Transverse colon (tissue), 4 donors: ENCODE results near the gene BAIAP2. TPM values are rescaled to one million over a fixed set of nuclear protein-coding genes. Genes with fewer than 3 reads are reported as not detected.

Source experiments
- DNase-seq: peaks from one replicate; pipeline ENCODE4 v3.0.0-alpha.2; 2019
- H3K27ac ChIP-seq, 4 donors: fragments of 200-600 bp; sonication (generic); 2 replicates each; pipeline ENCODE4 v1.5.1; 2016 to 2018; ENCODE audit warnings: inconsistent platforms in 4 of 4
- H3K27me3 ChIP-seq: fragments of 200-600 bp; sonication (generic); 2 replicates; pipeline ENCODE4 v1.5.1; 2017; ENCODE audit warnings: inconsistent platforms
- H3K36me3 ChIP-seq, 4 donors: fragments of 200-600 bp; sonication (generic); 2 replicates each; pipeline ENCODE4 v1.5.1; 2017 to 2019; ENCODE audit warnings: inconsistent platforms in 4 of 4
- H3K4me1 ChIP-seq, 4 donors: fragments of 200-600 bp; sonication (generic); 2 replicates each; pipeline ENCODE4 v1.5.1; 2017 to 2020; ENCODE audit warnings: inconsistent platforms in 4 of 4
- H3K4me3 ChIP-seq, 4 donors: fragments of 200-600 bp; sonication (generic); 1 replicate in 1 of 4; 2 replicates in 3 of 4; pipeline versions ENCODE4 v1.5.1 to v1.6.1; 2017 to 2019; ENCODE audit warnings: inconsistent platforms in 4 of 4
- H3K9me3 ChIP-seq, 2 donors: fragments of 200-600 bp; sonication (generic); 2 replicates each; pipeline ENCODE4 v1.5.1; 2017 to 2019; ENCODE audit warnings: inconsistent platforms in 2 of 2
- CTCF ChIP-seq, 5 experiments: fragments of 200-600 bp in 3 of 5; fragments of 450-650 bp in 2 of 5; sonication (generic) in 3 of 5; IDR thresholded peaks; 1 replicate in 2 of 5; 2 replicates in 3 of 5; pipeline ENCODE4 v1.5.1; 2016 to 2017; ENCODE audit warnings: antibody characterized with exemption in 5 of 5, inconsistent platforms in 3 of 5, mild to moderate bottlenecking in 2 of 5, moderate library complexity in 1 of 5
- EP300 ChIP-seq: sonication (generic); formaldehyde crosslinking; IDR thresholded peaks from one replicate; pipeline ENCODE4 v1.6.1; 2017; ENCODE audit warnings: antibody characterized with exemption, low read depth
- POLR2A ChIP-seq: fragments of 450-650 bp; IDR thresholded peaks from one replicate; pipeline ENCODE4 v1.6.1; 2016; ENCODE audit warnings: antibody characterized with exemption, mild to moderate bottlenecking, moderate library complexity
- POLR2AphosphoS5 ChIP-seq, 3 donors: sonication (generic); formaldehyde crosslinking; IDR thresholded peaks; one replicate each; pipeline ENCODE4 v1.6.1; 2016; ENCODE audit warnings: antibody characterized with exemption in 3 of 3
- WGBS, 2 donors: methylation state at CpG; one replicate each; pipeline ENCODE4 v1.1.5; 2018; ENCODE audit warnings: low coverage in 1 of 2; 5-methylcytosine and 5-hydroxymethylcytosine counted together
- in situ Hi-C, 4 donors: fragments of 200-750 bp; cut with MboI; loops; one replicate each; pipeline versions ENCODE4 v1.15.0 to v1.15.1; 2017; ENCODE audit warnings: low sequenced_read_pairs in 3 of 4, low pct_ligation_motif_present in 1 of 4, low pct_unique_long_range_greater_than_20kb in 1 of 4
- intact Hi-C: fragments of 100-400 bp; cut with DNase I; formaldehyde crosslinking; loops from one replicate; pipeline ENCODE4 v1.15.1; 2023; ENCODE audit warnings: low total_unique reads
- total RNA-seq, 4 donors: library from RNA; depleted of rRNA; stranded (reverse); fragments of >200 nt; gene quantifications; one replicate each; pipeline ENCODE4 v1.1.0, GENCODE V29; 2016

Gene BAIAP2
- total RNA-seq, 4 donors from 2014 or later = 11.7 to 62.1 (median 39.6) TPM

- intact Hi-C loops = no loop called here
- no peak overlapping the region for H3K4me3 ChIP-seq
- H3K36me3 ChIP-seq = no peaks in the 10 kb centered on the region
- H3K27me3 ChIP-seq = no peaks in the 10 kb centered on the region
- in situ Hi-C loops = no loop called here
- H3K9me3 ChIP-seq = no peaks in the 10 kb centered on the region
- no peak for DNase-seq
- no peaks in the 10 kb centered on the region for H3K4me1 ChIP-seq
- 91% methylated on average over 20 of the region's 23 CpGs; no CpG with 5 or more reads in 1 of the 2 donors for WGBS, 2 donors
- TF ChIP-seq POLR2A (no peak), EP300 (no peak), CTCF (IDR thresholded peaks at IDR 0.05) (no peak), POLR2AphosphoS5 (IDR thresholded peaks at IDR 0.05) (no peak)
- H3K27ac ChIP-seq = no peak overlapping the region
Observed at GRCh38 chr17:81112450-81112849, 77.5 kb downstream of the BAIAP2 start.

GRCh38 chr17:81113158-81113724 is 78.3 kb downstream of the BAIAP2 start:
- intact Hi-C loops = no loop called here
- no peak for TF ChIP-seq EP300
- no peak for TF ChIP-seq POLR2AphosphoS5 (IDR thresholded peaks at IDR 0.05)
- H3K9me3 ChIP-seq = no peaks in the 10 kb centered on the region
- 87% methylated on average over 21 of the region's 21 CpGs; no CpG with 5 or more reads in 1 of the 2 donors for WGBS, 2 donors
- H3K4me1 ChIP-seq = no peaks in the 10 kb centered on the region
- DNase-seq = no peak
- in situ Hi-C loops = no loop called here
- no peak overlapping the region for H3K27ac ChIP-seq
- no peaks in the 10 kb centered on the region for H3K27me3 ChIP-seq
- H3K4me3 ChIP-seq = no peak overlapping the region
- no peaks in the 10 kb centered on the region for H3K36me3 ChIP-seq

GRCh38 chr17:81114351-81115093 is 79.6 kb downstream of the BAIAP2 start:
- intact Hi-C loops = no loop called here
- H3K9me3 ChIP-seq = no peaks in the 10 kb centered on the region
- peaks cover 0 to 9% (median 3%) of the 10 kb centered on the region in 4 donors for H3K4me1 ChIP-seq
- H3K27ac ChIP-seq = no peak overlapping the region
- in situ Hi-C loops = no loop called here
- TF ChIP-seq EP300 (no peak), POLR2A (no peak)
- DNase-seq = no peak
- no peak overlapping the region for H3K4me3 ChIP-seq
- 84% methylated on average over 19 of the region's 19 CpGs; no CpG with 5 or more reads in 1 of the 2 donors for WGBS, 2 donors
- H3K36me3 ChIP-seq = no peaks in the 10 kb centered on the region
- H3K27me3 ChIP-seq = peaks cover 4% of the 10 kb centered on the region

GRCh38 chr17:81115219-81115618 is 80.3 kb downstream of the BAIAP2 start:
- Histone ChIP-seq H3K9me3 (no peaks in the 10 kb centered on the region), H3K4me3 (no peak overlapping the region), H3K36me3 (no peaks in the 10 kb centered on the region), H3K27me3 (peaks cover 4% of the 10 kb centered on the region), H3K4me1 (peaks cover 0 to 9% (median 4%) of the 10 kb centered on the region in 4 donors), H3K27ac (no peak overlapping the region)
- in situ Hi-C loops = no loop called here
- TF ChIP-seq POLR2AphosphoS5 (IDR thresholded peaks at IDR 0.05) (no peak), EP300 (no peak), CTCF (IDR thresholded peaks at IDR 0.05) (no peak), POLR2A (no peak)
- intact Hi-C loops = no loop called here
- WGBS, 2 donors = 90% methylated on average over 6 of the region's 11 CpGs; no CpG with 5 or more reads in 1 of the 2 donors
- no peak for DNase-seq

DNA sequence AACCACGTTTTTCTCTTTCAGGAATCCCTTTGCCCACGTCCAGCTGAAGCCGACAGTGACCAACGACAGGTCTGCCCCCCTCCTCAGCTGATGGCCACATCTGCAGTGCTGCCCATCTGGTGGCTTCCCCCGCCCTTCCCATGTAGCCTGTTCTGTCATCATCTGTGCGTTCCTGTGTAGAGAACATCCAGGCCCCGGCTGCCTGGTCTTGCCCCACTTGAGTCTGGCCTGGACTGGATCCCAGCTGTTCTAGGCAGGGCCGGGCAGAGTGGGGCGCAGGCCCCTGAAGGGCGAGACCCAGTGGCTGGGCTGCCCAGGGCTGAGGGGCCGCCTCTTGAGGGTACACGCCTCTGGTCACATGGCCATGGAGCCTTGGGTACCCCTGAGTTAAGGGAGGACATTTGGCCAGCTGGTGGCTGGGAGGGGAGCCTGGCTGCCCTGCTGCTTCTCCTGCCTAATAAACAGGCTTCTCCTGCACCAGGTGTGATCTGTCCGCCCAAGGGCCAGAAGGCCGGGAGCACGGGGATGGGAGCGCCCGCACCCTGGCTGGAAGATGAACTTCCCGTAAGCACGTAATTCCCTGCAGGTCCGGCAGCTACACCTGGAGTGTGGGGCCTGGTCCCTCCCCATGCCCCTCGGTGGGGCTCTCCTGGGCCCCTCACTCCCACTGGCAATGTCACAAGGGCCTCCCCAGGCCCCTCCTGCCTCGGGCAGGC is 81.0 kb downstream of the BAIAP2 start:
- peaks cover 0 to 9% (median 4%) of the 10 kb centered on the region in 4 donors for H3K4me1 ChIP-seq
- H3K4me3 ChIP-seq = no peak overlapping the region
- intact Hi-C loops = no loop called here
- no peak overlapping the region for H3K27ac ChIP-seq
- in situ Hi-C loops = no loop called here
- H3K36me3 ChIP-seq = no peaks in the 10 kb centered on the region
- no peak for DNase-seq
- WGBS, 2 donors = 83% methylated on average over 22 of the region's 22 CpGs; no CpG with 5 or more reads in 1 of the 2 donors
- TF ChIP-seq POLR2A (no peak), CTCF (IDR thresholded peaks at IDR 0.05) (no peak), POLR2AphosphoS5 (IDR thresholded peaks at IDR 0.05) (peak in 2 of 3 donors; percentile 39 to 46), EP300 (no peak)
- H3K27me3 ChIP-seq = peaks cover 4% of the 10 kb centered on the region
- no peaks in the 10 kb centered on the region for H3K9me3 ChIP-seq
